A673 (cell line): ENCODE data around the gene GAREM1.

ENCODE experiments used
- CTCF ChIP-seq: fragments of 300-800, 200-600 bp; sonication (generic); conservative IDR thresholded peaks from 2 replicates; pipeline ENCODE4 v1.5.1; 2017; ENCODE audit warnings: low read depth, mild to moderate bottlenecking, antibody characterized with exemption, low read length, moderate library complexity, mixed read lengths
- EZH2 ChIP-seq: fragments of 200-600 bp; sonication (generic); IDR thresholded peaks from 2 replicates; pipeline ENCODE4 v1.6.1; 2017; ENCODE audit warnings: borderline replicate concordance, low read depth, mild to moderate bottlenecking, mixed read lengths, antibody characterized with exemption, low read length; ENCODE audit not compliant: poor library complexity, severe bottlenecking

GRCh38 chr18:32358529-32358928 lies 112.2 kb downstream of the GAREM1 start:
- TF ChIP-seq CTCF, result no peak
- no peak for TF ChIP-seq EZH2
